Endothelial cell of umbilical vein (primary cell): Measurements from ENCODE around the gene SYT2. TPM values are rescaled to one million over a fixed set of nuclear protein-coding genes. Genes with fewer than 3 reads are reported as not detected.

Experiments used
- BruUV-seq: library from RNA; stranded (reverse); fragments of 400-500 nt; replicated peaks from 2 replicates; lab custom pipeline; 2021; lab: Mats Ljungman, UMichigan
- CTCF ChIA-PET: fragments of 300-600, 350-600 bp; sonication (Branson Sonifier 250); formaldehyde crosslinking; loops from one replicate; lab custom pipeline; 2021; ENCODE audit warnings: antibody characterized with exemption, inconsistent platforms; lab: Charles Lee
- POLR2A ChIA-PET: fragments of 300-600, 350-600 bp; sonication (Branson Sonifier 250); formaldehyde crosslinking; loops from one replicate; lab custom pipeline; 2021; ENCODE audit warnings: antibody characterized with exemption, inconsistent platforms; lab: Charles Lee
- DNase-seq: peaks from one replicate; pipeline ENCODE4 v3.0.0-alpha.2; 2011; ENCODE audit warnings: low read depth, low spot score
- FAIRE-seq: peaks from 2 replicates; lab custom pipeline; 2011; peaks lifted over from hg19 to GRCh38; lab: Jason Lieb, UNC
- H2AFZ ChIP-seq: 2 replicates; pipeline ENCODE4 v1.6.0; 2012; ENCODE audit warnings: low read depth, low read length, control low read depth, inconsistent platforms
- H3K27ac ChIP-seq: 2 replicates; pipeline ENCODE4 v1.5.1; 2011; ENCODE audit warnings: low read depth, mild to moderate bottlenecking, control low read depth, low read length, moderate library complexity; ENCODE audit not compliant: insufficient read depth
- H3K27me3 ChIP-seq, 2 experiments: 2 replicates each; pipeline versions ENCODE4 v1.6.0 to v1.6.1; 2011; ENCODE audit warnings: low read length in 2 of 2, mixed read lengths in 1 of 2; ENCODE audit not compliant: control insufficient read depth in 2 of 2, insufficient read depth in 2 of 2
- H3K36me3 ChIP-seq, 2 experiments: 2 replicates in 1 of 2; 3 replicates in 1 of 2; pipeline ENCODE4 v1.5.1; 2011; ENCODE audit warnings: low read length in 2 of 2, mild to moderate bottlenecking in 1 of 2, moderate library complexity in 1 of 2; ENCODE audit not compliant: control insufficient read depth in 2 of 2, insufficient read depth in 2 of 2; ENCODE audit errors: extremely low read depth in 1 of 2
- H3K4me1 ChIP-seq: 3 replicates; pipeline ENCODE4 v1.5.1; 2011; ENCODE audit warnings: mild to moderate bottlenecking, low read length; ENCODE audit not compliant: control insufficient read depth, insufficient read depth; ENCODE audit errors: extremely low read depth
- H3K4me2 ChIP-seq: 2 replicates; pipeline ENCODE4 v1.6.1; 2011; ENCODE audit warnings: low read length, control low read depth, mixed read lengths; ENCODE audit not compliant: insufficient read depth
- H3K4me3 ChIP-seq, 3 experiments: fragments of 200-600 bp in 1 of 3; sonication (generic), shearing (Covaris generic) in 1 of 3; replicated peaks in 1 of 3; 2 replicates each; pipeline ENCODE4 v1.5.1; 2011 to 2016; ENCODE audit warnings: control low read depth in 3 of 3, low read length in 3 of 3, mild to moderate bottlenecking in 2 of 3, inconsistent platforms in 1 of 3, low read depth in 1 of 3, moderate library complexity in 1 of 3; ENCODE audit not compliant: insufficient read depth in 1 of 3
- H3K79me2 ChIP-seq: 2 replicates; pipeline ENCODE4 v1.6.0; 2012; ENCODE audit warnings: low read length, inconsistent platforms; ENCODE audit not compliant: control insufficient read depth, insufficient read depth
- H3K9ac ChIP-seq: replicated peaks from 2 replicates; pipeline ENCODE3; 2011; ENCODE audit warnings: low read length, control low read depth; ENCODE audit not compliant: insufficient read depth; ENCODE audit errors: extremely low read depth
- H3K9me1 ChIP-seq: replicated peaks from 3 replicates; pipeline ENCODE4 v1.6.0; 2011; ENCODE audit warnings: mild to moderate bottlenecking, low read length; ENCODE audit not compliant: control insufficient read depth, insufficient read depth; ENCODE audit errors: extremely low read depth
- H3K9me3 ChIP-seq: replicated peaks from 2 replicates; pipeline ENCODE4 v1.5.1; 2012; ENCODE audit warnings: low read length, inconsistent platforms; ENCODE audit not compliant: control insufficient read depth, insufficient read depth
- H4K20me1 ChIP-seq: replicated peaks from 2 replicates; pipeline ENCODE3; 2011; ENCODE audit warnings: mild to moderate bottlenecking, low read length; ENCODE audit not compliant: control insufficient read depth, insufficient read depth; ENCODE audit errors: extremely low read depth
- EZH2 ChIP-seq: IDR thresholded peaks from 2 replicates; pipeline ENCODE4 v1.6.1; 2012; ENCODE audit warnings: borderline replicate concordance, low read depth, mild to moderate bottlenecking, moderate library complexity, low read length, inconsistent platforms; ENCODE audit not compliant: severe bottlenecking
- FOS ChIP-seq: IDR thresholded peaks from 2 replicates; pipeline ENCODE4 v1.6.1; 2011; ENCODE audit warnings: mild to moderate bottlenecking, low read length, moderate library complexity, borderline replicate concordance; ENCODE audit not compliant: insufficient read depth
- GATA2 ChIP-seq: IDR thresholded peaks from 2 replicates; pipeline ENCODE4 v1.7.0; 2011; ENCODE audit warnings: low read depth, mild to moderate bottlenecking, moderate library complexity, mixed read lengths, low read length; ENCODE audit not compliant: insufficient read length, insufficient read depth
- JUN ChIP-seq: IDR thresholded peaks from 2 replicates; pipeline ENCODE4 v1.6.1; 2011; ENCODE audit warnings: borderline replicate concordance, low read depth; ENCODE audit not compliant: insufficient read length, insufficient read depth
- MAX ChIP-seq: IDR thresholded peaks from 2 replicates; pipeline ENCODE4 v1.6.1; 2011; ENCODE audit not compliant: insufficient read depth, insufficient read length
- MYC ChIP-seq: IDR thresholded peaks from one replicate; pipeline ENCODE4 v1.6.1; 2011; ENCODE audit warnings: mild to moderate bottlenecking, low read depth, low read length
- POLR2A ChIP-seq: IDR thresholded peaks from 2 replicates; pipeline ENCODE4 v1.6.1; 2012; ENCODE audit warnings: low read depth, mild to moderate bottlenecking, control low read depth, low read length
- POLR2AphosphoS5 ChIP-seq: IDR thresholded peaks from 2 replicates; pipeline ENCODE4 v1.6.1; 2012; ENCODE audit warnings: low read depth, mild to moderate bottlenecking, control low read depth, low read length, moderate library complexity; ENCODE audit not compliant: insufficient read depth
- dilution Hi-C: fragments of 300-500 bp; cut with MboI; formaldehyde crosslinking; loops from one replicate; pipeline ENCODE4 v1.15.0; 2019; ENCODE audit warnings: low sequenced_read_pairs; ENCODE audit not compliant: extremely low pct_ligation_motif_present
- intact Hi-C: fragments of 100-400 bp; cut with micrococcal nuclease; formaldehyde crosslinking; loops from one replicate; pipeline ENCODE4 v1.10.0; 2022
- polyA plus RNA-seq, 4 experiments: library from polyadenylated mRNA; depleted of rRNA in 3 of 4; stranded (reverse) in 3 of 4; unstranded in 1 of 4; fragments of >200 nt; gene quantifications; 2 replicates each; pipeline versions ENCODE4 v1.2.1 to v1.2.3, GENCODE V29; 2011 to 2012; ENCODE audit warnings: missing spikeins in 1 of 4
- total RNA-seq: library from RNA; stranded (reverse); gene quantifications from 2 replicates; pipeline ENCODE4 v1.2.3, GENCODE V29; 2021
- TF ChIP-seq, protein P1 (sequence below), 2 donors: IDR thresholded peaks; 1 replicate in 1 of 2; 2 replicates in 1 of 2; pipeline ENCODE4 v1.5.1; 2011; ENCODE audit warnings: low read length in 2 of 2, mild to moderate bottlenecking in 2 of 2, moderate library complexity in 2 of 2, control low read depth in 1 of 2, inconsistent platforms in 1 of 2, low read depth in 1 of 2; ENCODE audit not compliant: insufficient read depth in 1 of 2; ENCODE audit errors: extremely low read depth in 1 of 2

SYT2 gene
- total and polyA plus RNA-seq, 2 donors (not counting 3 experiments of a cell fraction or from before 2014, with no cell fraction given) = not detected

DNA sequence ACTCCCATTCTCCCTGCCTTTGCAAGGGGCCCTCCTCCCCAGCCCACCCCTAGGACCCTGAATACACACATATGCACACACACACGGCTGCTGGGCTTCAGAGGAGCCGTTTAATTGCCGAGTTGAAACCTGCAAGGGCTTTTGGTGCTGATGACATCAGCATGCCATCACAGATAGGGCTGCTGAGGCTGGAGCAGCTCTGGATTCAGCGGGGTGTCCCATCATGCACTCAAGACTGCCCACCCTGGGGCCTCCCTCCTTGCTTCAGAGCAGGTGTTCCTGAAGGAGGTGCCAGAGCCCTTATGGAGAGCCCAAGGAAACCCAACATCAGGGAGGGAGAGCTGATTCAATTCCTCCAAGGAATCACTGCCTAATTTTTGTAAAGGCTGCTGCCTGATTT lies 5.7 kb downstream of the SYT2 start:
- no peaks in the 10 kb centered on the region for H3K9me3 ChIP-seq
- FAIRE-seq (no peak), DNase-seq (no peak)
- H3K27me3 ChIP-seq = peaks cover 41 to 44% of the 10 kb centered on the region in 2 experiments
- CTCF ChIA-PET = interaction anchor here (3.2 kb wide), 1 partner anchor 15 kb away, joined by 12 read pairs; no protein-coding TSS in a partner anchor
- H3K79me2 ChIP-seq = no peaks in the 10 kb centered on the region
- POLR2A ChIA-PET = no interaction called here
- TF ChIP-seq EZH2 = no peak
- no peak for TF ChIP-seq JUN
- TF ChIP-seq MYC = no peak
- TF ChIP-seq POLR2AphosphoS5 = no peak
- no peak for TF ChIP-seq MAX
- TF ChIP-seq, protein P1, sequence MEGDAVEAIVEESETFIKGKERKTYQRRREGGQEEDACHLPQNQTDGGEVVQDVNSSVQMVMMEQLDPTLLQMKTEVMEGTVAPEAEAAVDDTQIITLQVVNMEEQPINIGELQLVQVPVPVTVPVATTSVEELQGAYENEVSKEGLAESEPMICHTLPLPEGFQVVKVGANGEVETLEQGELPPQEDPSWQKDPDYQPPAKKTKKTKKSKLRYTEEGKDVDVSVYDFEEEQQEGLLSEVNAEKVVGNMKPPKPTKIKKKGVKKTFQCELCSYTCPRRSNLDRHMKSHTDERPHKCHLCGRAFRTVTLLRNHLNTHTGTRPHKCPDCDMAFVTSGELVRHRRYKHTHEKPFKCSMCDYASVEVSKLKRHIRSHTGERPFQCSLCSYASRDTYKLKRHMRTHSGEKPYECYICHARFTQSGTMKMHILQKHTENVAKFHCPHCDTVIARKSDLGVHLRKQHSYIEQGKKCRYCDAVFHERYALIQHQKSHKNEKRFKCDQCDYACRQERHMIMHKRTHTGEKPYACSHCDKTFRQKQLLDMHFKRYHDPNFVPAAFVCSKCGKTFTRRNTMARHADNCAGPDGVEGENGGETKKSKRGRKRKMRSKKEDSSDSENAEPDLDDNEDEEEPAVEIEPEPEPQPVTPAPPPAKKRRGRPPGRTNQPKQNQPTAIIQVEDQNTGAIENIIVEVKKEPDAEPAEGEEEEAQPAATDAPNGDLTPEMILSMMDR (IDR thresholded peaks at IDR 0.05; ENCODE audit: extremely low read depth in 1 of 2, insufficient read depth in 1 of 2, low read depth in 1 of 2, low read length in 2 of 2) = no peak
- TF ChIP-seq FOS = no peak
- no peak for TF ChIP-seq GATA2
- no peak for TF ChIP-seq POLR2A
- no peaks in the 10 kb centered on the region for H3K36me3 ChIP-seq
- BruUV-seq = no TSS peak
- dilution Hi-C loops (no loop called here), intact Hi-C loops (no loop called here)
- peaks cover under 1% of the 10 kb centered on the region for H3K4me1 ChIP-seq
- no peak overlapping the region for H2AFZ ChIP-seq
- H3K9ac ChIP-seq = no peak overlapping the region
- no peak overlapping the region for H3K27ac ChIP-seq
- no peaks in the 10 kb centered on the region for H3K9me1 ChIP-seq
- H3K4me3 ChIP-seq = no peak overlapping the region
- no peaks in the 10 kb centered on the region for H4K20me1 ChIP-seq
- H3K4me2 ChIP-seq = no peak overlapping the region
